Measurements from ENCODE around the gene AMN1. TPM values are rescaled to one million over a fixed set of nuclear protein-coding genes. Genes with fewer than 3 reads are reported as not detected.

AMN1 gene
- polyA plus RNA-seq, 1 experiment: 11.9 TPM

GRCh38 chr12:31622038-31622437, 106.8 kb downstream of the AMN1 start:
- Histone ChIP-seq H3K27me3 (ENCODE audit: control insufficient read depth, insufficient read depth, low read length) (no peaks in the 10 kb centered on the region), H3K9me3 (ENCODE audit: control insufficient read depth, insufficient read depth, low read length) (no peaks in the 10 kb centered on the region), H3K4me3 (ENCODE audit: low read depth, low read length) (no peak overlapping the region), H3K27ac (ENCODE audit: low read depth, low read length) (no peak overlapping the region)
- POLR2A ChIA-PET: no interaction called here
- no peak for TF ChIP-seq CTCF (IDR thresholded peaks at IDR 0.05; ENCODE audit: low read depth, low read length)
- CTCF ChIA-PET: interaction anchor here (1.0 kb wide), 1 partner anchor 219 kb away, joined by 8 read pairs; no protein-coding TSS in a partner anchor
- no peak for DNase-seq (ENCODE audit: low read depth, low spot score)

Small RNA genes within 50 kb of the gene (small RNA-seq; reads per million reads assigned to genes)
- not detected for gene AC023157.2 (ENCODE audit: insufficient read length, low read depth)

Other genes starting within 250 kb of the AMN1 start
- gene DENND5B, start 137.9 kb downstream of the AMN1 start, polyA plus RNA-seq (2011; rRNA removed): 14.7 and 17.3 TPM in 2 replicates
- 2.0 and 2.1 TPM in 2 replicates for gene ETFBKMT, start 69.3 kb downstream of the AMN1 start, polyA plus RNA-seq (2011; rRNA removed)
- gene RESF1, start 230.4 kb upstream of the AMN1 start, polyA plus RNA-seq (2011; rRNA removed): 10.6 and 16.9 TPM in 2 replicates

Data from AG04450 (cell line).